IMR-90 (cell line): ENCODE results near the gene OTOA. TPM values are rescaled to one million over a fixed set of nuclear protein-coding genes. Genes with fewer than 3 reads are reported as not detected.

Experiments used
- ATAC-seq: fragments of 200-7000 bp; cut with Tn5 transposase; 2 replicates; pipeline ENCODE4 v1.9.1; 2020; ENCODE audit warnings: low read depth, mild to moderate bottlenecking, moderate library complexity
- BruUV-seq: library from RNA; stranded (reverse); fragments of 400-500 nt; replicated peaks from 2 replicates; lab custom pipeline; 2021; lab: Mats Ljungman, UMichigan
- CTCF ChIA-PET: fragments of 300-600 bp; formaldehyde crosslinking; extraction: SDS; loops from one replicate; lab custom pipeline; 2021; ENCODE audit warnings: antibody characterized with exemption; lab: Yijun Ruan, JAX
- POLR2A ChIA-PET: fragments of 300-600 bp; sonication (Branson Sonifier 250); formaldehyde crosslinking; loops from one replicate; lab custom pipeline; 2022; ENCODE audit warnings: antibody characterized with exemption; ENCODE audit not compliant: unreplicated experiment; lab: Charles Lee
- DNase-seq: peaks from one replicate; pipeline ENCODE4 v3.0.0; 2013
- H2AFZ ChIP-seq: replicated peaks from 2 replicates; pipeline ENCODE3; 2013; ENCODE audit warnings: low read length, mild to moderate bottlenecking; ENCODE audit not compliant: poor library complexity
- H2AK5ac ChIP-seq: 2 replicates; pipeline ENCODE4 v1.6.1; 2013; ENCODE audit warnings: low read depth, low read length, inconsistent platforms
- H2AK9ac ChIP-seq: replicated peaks from 2 replicates; pipeline ENCODE3; 2013; ENCODE audit warnings: mild to moderate bottlenecking, low read depth, low read length, moderate library complexity; ENCODE audit not compliant: poor library complexity
- H2BK120ac ChIP-seq: 2 replicates; pipeline ENCODE4 v1.6.1; 2013; ENCODE audit warnings: low read depth, low read length, inconsistent platforms
- H2BK15ac ChIP-seq: 3 replicates; pipeline ENCODE4 v1.6.1; 2013; ENCODE audit warnings: low read depth, low read length, inconsistent platforms
- H2BK20ac ChIP-seq: 2 replicates; pipeline ENCODE4 v1.6.1; 2013; ENCODE audit warnings: low read depth, mild to moderate bottlenecking, inconsistent platforms, low read length, moderate library complexity
- H2BK5ac ChIP-seq: 2 replicates; pipeline ENCODE4 v1.6.1; 2013; ENCODE audit warnings: mild to moderate bottlenecking, low read depth, low read length, inconsistent platforms; ENCODE audit not compliant: poor library complexity, severe bottlenecking
- H3K14ac ChIP-seq: replicated peaks from 2 replicates; pipeline ENCODE4 v1.6.1; 2013; ENCODE audit warnings: low read depth, low read length, inconsistent platforms
- H3K18ac ChIP-seq: 2 replicates; pipeline ENCODE4 v1.6.1; 2013; ENCODE audit warnings: low read depth, low read length, control low read depth
- H3K23ac ChIP-seq: 2 replicates; pipeline ENCODE4 v1.6.1; 2013; ENCODE audit warnings: low read depth, low read length, inconsistent platforms
- H3K27ac ChIP-seq: 2 replicates; pipeline ENCODE4 v1.5.1; 2013; ENCODE audit warnings: mild to moderate bottlenecking, control low read depth, low read length; ENCODE audit not compliant: insufficient read depth
- H3K27me3 ChIP-seq: 2 replicates; pipeline ENCODE4 v1.6.1; 2013; ENCODE audit warnings: low read length; ENCODE audit not compliant: control insufficient read depth, insufficient read depth
- H3K36me3 ChIP-seq: 2 replicates; pipeline ENCODE4 v1.6.1; 2013; ENCODE audit warnings: low read length, mixed read lengths; ENCODE audit not compliant: control insufficient read depth, insufficient read depth
- H3K4ac ChIP-seq: 2 replicates; pipeline ENCODE4 v1.6.1; 2013; ENCODE audit warnings: low read depth, low read length, inconsistent platforms
- H3K4me1 ChIP-seq: 2 replicates; pipeline ENCODE4 v1.6.1; 2013; ENCODE audit warnings: low read length, mixed read lengths; ENCODE audit not compliant: control insufficient read depth, insufficient read depth
- H3K4me2 ChIP-seq: 2 replicates; pipeline ENCODE4 v1.6.1; 2013; ENCODE audit warnings: low read depth, mild to moderate bottlenecking, control low read depth, low read length, moderate library complexity
- H3K4me3 ChIP-seq: 2 replicates; pipeline ENCODE4 v1.5.1; 2013; ENCODE audit warnings: low read depth, mild to moderate bottlenecking, control low read depth, low read length, moderate library complexity; ENCODE audit not compliant: insufficient read depth
- H3K56ac ChIP-seq: 2 replicates; pipeline ENCODE4 v1.6.1; 2013; ENCODE audit warnings: low read length, inconsistent platforms; ENCODE audit not compliant: insufficient read depth; ENCODE audit errors: extremely low read depth
- H3K79me1 ChIP-seq, 2 experiments: 2 replicates each; pipeline ENCODE4 v1.6.1; 2013; ENCODE audit warnings: low read length in 2 of 2, inconsistent platforms in 1 of 2, low read depth in 1 of 2
- H3K9ac ChIP-seq: 2 replicates; pipeline ENCODE4 v1.6.1; 2013; ENCODE audit warnings: low read depth, low read length, control low read depth
- H3K9me1 ChIP-seq: 2 replicates; pipeline ENCODE4 v1.6.1; 2013; ENCODE audit warnings: low read length, inconsistent platforms; ENCODE audit not compliant: insufficient read depth
- H3K9me3 ChIP-seq: 2 replicates; pipeline ENCODE4 v1.6.1; 2013; ENCODE audit warnings: low read length; ENCODE audit not compliant: control insufficient read depth, insufficient read depth
- H4K20me1 ChIP-seq: 2 replicates; pipeline ENCODE4 v1.6.1; 2013; ENCODE audit warnings: low read length, inconsistent platforms; ENCODE audit not compliant: insufficient read depth
- H4K5ac ChIP-seq: 2 replicates; pipeline ENCODE4 v1.6.1; 2013; ENCODE audit warnings: mild to moderate bottlenecking, low read depth, low read length, control low read depth
- H4K8ac ChIP-seq, 2 experiments: 2 replicates each; pipeline ENCODE4 v1.6.1; 2013; ENCODE audit warnings: low read depth in 2 of 2, low read length in 2 of 2, control low read depth in 1 of 2, inconsistent platforms in 1 of 2
- H4K91ac ChIP-seq: 2 replicates; pipeline ENCODE4 v1.6.1; 2013; ENCODE audit warnings: low read depth, low read length, inconsistent platforms; ENCODE audit not compliant: insufficient read depth
- CEBPB ChIP-seq: IDR thresholded peaks from 2 replicates; pipeline ENCODE4 v1.6.1; 2012; ENCODE audit warnings: low read depth, low read length, improper control_type of control experiment
- FOS ChIP-seq: fragments of 150-350 bp; IDR thresholded peaks from 2 replicates; pipeline ENCODE4 v1.6.1; 2016; ENCODE audit warnings: low read depth, low read length
- MAZ ChIP-seq: IDR thresholded peaks from 2 replicates; pipeline ENCODE4 v1.6.1; 2012; ENCODE audit warnings: low read depth, mild to moderate bottlenecking, low read length, improper control_type of control experiment, moderate library complexity, borderline replicate concordance
- WGBS, 2 experiments: methylation state at CpG; one replicate each; pipeline versions ENCODE4 v1.1.5 to v1.1.7; 2013; ENCODE audit warnings: missing lambda C conversion rate in 2 of 2; ENCODE audit not compliant: insufficient read length in 1 of 2; ENCODE audit errors: extremely low coverage in 2 of 2; 5-methylcytosine and 5-hydroxymethylcytosine counted together
- dilution Hi-C: fragments of 300-500 bp; cut with HindIII; formaldehyde crosslinking; loops from one replicate; pipeline ENCODE4 v1.14.3; 2018; ENCODE audit warnings: low sequenced_read_pairs; ENCODE audit not compliant: unreplicated experiment
- in situ Hi-C: fragments of 300-500 bp; cut with MboI; formaldehyde crosslinking; loops from 3 replicates; pipeline ENCODE4 v1.14.3; 2019; ENCODE audit warnings: low sequenced_read_pairs, inconsistent platforms, mixed read lengths
- intact Hi-C: fragments of 100-400 bp; cut with micrococcal nuclease; formaldehyde crosslinking; loops from 2 replicates; pipeline ENCODE4 v1.10.0; 2022
- polyA plus RNA-seq, 3 experiments: library from polyadenylated mRNA; depleted of rRNA; stranded (reverse); fragments of >200 nt; gene quantifications; 2 replicates each; pipeline ENCODE4 v1.2.3, GENCODE V29; 2012; ENCODE audit warnings: low replicate concordance in 1 of 3
- total RNA-seq: library from RNA; depleted of rRNA; stranded (reverse); fragments of >200 nt; gene quantifications from 2 replicates; pipeline ENCODE4 v1.2.3, GENCODE V29; 2012

OTOA gene
- total and polyA plus RNA-seq, 2 of the 4 experiments (the other 2 are of a cell fraction) = 0.02 TPM; not detected in 1

GRCh38 chr16:21650521-21650920, 13.2 kb upstream of the OTOA start:
- intact Hi-C loops = no loop called here
- DNase-seq = no peak
- Histone ChIP-seq H3K79me1 (peaks cover 30 to 49% of the 10 kb centered on the region in 2 experiments), H3K4me3 (no peak overlapping the region), H3K4me1 (peaks cover 2% of the 10 kb centered on the region; the same call in 1 of the 2 replicates), H3K56ac (no peak overlapping the region), H4K20me1 (peaks cover 9% of the 10 kb centered on the region; the same call in 1 of the 2 replicates), H2BK20ac (no peak overlapping the region), H3K36me3 (peaks cover 7% of the 10 kb centered on the region), H3K4ac (no peak overlapping the region), H2AK9ac (no peak overlapping the region), H2AK5ac (no peak overlapping the region), H2BK120ac (no peak overlapping the region), H3K9me3 (no peaks in the 10 kb centered on the region), H3K9me1 (no peaks in the 10 kb centered on the region; the same call in 1 of the 2 replicates), H4K8ac (no peak overlapping the region), H4K91ac (no peak overlapping the region), H3K18ac (no peak overlapping the region), H3K14ac (no peak overlapping the region), H3K4me2 (no peak overlapping the region), H3K23ac (no peak overlapping the region), H3K27me3 (no peaks in the 10 kb centered on the region), H2BK15ac (no peak overlapping the region), H2AFZ (no peak overlapping the region), H4K5ac (no peak overlapping the region), H3K27ac (no peak overlapping the region), H2BK5ac (no peak overlapping the region), H3K9ac (no peak overlapping the region)
- ChIA-PET POLR2A (no interaction called here), CTCF (interaction anchor here (0.7 kb wide), 1 partner anchor 21 kb away, joined by 4 read pairs; no protein-coding TSS in a partner anchor)
- dilution Hi-C loops = no loop called here
- WGBS, 2 experiments = no CpG with 5 or more reads among the region's 1 CpG
- BruUV-seq = no TSS peak
- TF ChIP-seq MAZ (no peak), CEBPB (no peak), FOS (no peak)
- in situ Hi-C loops = loop anchor here (10.0 kb wide), 1 partner anchor 56 kb away; the partner anchor contains the start of gene METTL9
- no peak for ATAC-seq
